Measurements from ENCODE around the gene SLIT1.

SLIT1 gene

DNA sequence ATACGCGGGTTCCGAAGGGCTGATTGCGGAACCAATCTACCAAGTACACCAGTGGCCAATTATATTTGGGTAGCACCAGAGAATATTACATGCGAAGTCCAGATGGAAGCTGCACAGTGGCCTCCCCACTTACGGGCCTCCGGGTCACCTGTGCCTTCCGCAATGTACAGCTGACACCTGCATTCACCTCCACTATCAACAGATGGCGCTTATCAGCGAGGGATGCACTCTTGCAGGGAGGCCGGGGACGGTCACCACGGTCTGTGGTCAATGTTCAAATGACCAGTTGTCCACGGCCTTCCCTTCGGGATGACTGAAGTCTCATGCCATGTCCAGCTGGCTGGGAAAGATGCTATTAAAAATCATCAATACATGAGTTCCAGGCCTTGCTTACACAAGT is 47.6 kb downstream of the SLIT1 start:
- DNase-seq, result no peak

DNA sequence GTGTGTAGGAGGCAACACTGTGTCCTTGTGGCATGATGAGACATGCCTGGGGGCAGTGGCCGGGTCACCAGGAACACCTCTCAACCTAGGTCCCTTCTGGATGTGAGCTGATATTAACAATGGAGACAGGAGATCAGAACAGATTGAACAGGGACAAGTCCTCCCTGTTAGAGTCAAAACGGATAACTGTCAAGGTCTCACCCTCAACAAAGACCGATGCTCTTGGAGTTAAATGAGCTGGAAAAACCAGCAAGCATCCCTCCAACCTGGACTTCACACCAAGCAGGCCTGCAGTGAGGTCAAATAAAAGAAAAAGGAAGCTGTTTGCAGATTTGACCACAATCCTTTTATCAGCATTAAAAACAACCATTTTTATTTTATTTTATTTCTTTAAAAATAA is 49.0 kb downstream of the SLIT1 start:
- DNase-seq, result no peak

DNA sequence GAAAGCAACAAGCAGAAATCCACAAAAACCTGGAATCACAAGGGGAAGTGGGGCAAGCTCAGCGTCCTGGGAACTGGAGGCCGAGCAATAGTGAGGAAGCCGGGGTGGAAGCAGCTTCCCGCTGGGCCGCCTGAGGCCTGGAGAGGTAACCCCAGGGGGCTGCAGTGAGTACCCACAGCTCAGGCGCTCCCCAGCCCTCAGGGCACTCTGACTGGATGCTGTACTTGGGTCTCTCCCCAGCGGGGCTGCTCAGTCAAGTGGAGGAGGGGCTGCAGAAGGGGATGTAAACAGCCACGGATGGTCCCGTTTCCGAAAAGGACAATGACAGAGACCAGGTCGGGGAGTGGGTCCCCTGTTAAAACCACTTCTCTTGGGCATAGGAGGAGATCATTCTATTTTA is 50.3 kb downstream of the SLIT1 start:
- no peak for DNase-seq

DNA sequence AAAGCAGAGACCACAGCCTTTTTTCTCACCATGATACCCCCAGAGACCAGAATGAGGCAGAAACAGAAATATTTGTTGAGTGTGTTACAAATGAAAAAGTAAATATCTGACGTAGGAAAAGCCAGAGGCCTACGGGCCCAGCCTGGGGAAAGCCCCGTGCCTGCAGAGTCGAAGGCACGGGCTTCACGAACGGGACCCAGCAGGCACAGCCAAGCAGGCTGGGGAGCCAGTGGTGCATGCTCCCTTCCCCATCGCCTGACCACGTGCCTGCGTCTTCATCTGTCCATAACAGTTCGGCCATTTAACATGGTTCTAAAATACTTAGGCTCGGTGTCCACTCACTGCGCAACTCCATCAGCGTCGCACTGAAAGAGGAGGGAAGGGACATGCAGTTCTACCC is 50.8 kb downstream of the SLIT1 start:
- no peak for DNase-seq

DNA sequence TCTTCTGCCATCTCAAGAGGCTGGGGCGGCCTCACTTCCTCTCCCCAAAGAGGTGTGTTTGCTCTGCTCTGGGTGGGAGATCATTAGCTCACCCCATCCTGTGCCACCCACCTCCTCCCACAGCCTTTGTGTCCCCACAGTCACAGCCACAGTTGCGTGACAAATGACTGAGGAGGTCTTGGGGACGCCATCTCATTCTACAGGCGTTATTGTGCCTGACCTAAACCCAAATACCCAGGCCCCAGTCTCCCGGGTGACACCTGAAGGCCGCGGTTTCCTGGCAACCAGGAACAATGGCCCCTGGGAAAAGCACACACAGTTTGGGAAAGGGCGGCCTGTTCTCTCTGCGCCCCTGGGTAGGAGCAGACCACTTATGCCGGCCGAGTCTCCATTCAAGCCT is 51.6 kb downstream of the SLIT1 start:
- DNase-seq, result no peak

DNA sequence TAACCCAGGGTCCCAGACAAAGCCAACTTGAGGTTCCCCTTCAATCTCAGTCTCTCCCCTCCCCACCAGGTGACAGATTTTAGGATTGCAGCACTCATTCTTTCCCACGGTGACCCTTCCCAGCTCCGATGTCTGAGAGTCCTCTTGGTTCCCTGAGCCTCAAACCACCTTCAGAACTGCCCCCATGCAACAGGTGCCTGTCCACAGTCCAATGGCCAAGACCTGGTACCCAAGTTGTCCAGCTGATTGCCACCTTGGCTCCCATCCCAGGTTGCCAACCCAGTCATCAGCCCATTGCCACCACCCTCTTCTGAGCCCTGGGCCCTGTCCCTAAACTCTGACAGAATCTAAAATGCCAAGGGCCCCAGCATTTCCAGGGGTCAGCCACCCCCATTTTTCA is 53.5 kb downstream of the SLIT1 start:
- DNase-seq, result no peak

DNA sequence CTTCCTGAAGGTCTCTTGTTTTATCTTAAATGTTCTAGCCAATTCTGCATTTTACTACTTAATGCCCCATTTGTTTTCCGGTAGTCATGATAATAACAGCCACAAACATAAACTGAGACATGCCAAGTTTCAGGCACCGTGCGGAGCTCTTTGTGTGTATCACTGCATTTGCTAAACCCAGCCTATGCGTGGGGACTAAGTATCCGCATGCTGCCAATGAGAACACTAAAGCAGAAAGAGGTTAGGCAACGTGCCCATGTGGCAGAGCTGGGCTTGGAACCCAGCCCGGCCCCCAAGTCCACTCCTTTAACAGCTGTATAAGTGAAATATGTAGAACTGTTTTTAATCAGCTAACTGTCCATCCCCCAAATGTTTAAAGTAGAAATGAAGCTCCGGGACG is 54.1 kb downstream of the SLIT1 start:
- no peak for DNase-seq

DNA sequence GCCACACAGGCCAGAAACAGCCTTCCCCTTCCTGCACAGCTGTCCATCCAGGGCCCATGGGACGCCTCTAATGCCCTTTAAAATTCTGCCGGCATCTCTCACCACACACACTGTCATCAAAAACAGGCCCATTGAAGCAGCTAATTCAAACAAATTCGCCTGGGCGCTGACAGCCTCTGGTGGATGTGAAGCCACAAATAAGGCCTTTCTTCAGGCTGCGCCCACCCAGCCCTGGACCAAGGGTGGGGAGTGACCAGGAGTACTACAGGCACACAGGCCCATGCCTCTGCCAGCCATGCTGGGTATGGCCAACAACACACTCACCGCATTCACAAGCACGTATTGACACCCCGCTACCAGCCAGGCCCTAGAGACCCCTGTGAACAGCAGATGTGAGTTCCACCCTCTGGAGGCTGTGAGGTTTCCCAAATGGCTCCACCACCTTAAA is 54.6 kb downstream of the SLIT1 start:
- no peak for DNase-seq

DNA sequence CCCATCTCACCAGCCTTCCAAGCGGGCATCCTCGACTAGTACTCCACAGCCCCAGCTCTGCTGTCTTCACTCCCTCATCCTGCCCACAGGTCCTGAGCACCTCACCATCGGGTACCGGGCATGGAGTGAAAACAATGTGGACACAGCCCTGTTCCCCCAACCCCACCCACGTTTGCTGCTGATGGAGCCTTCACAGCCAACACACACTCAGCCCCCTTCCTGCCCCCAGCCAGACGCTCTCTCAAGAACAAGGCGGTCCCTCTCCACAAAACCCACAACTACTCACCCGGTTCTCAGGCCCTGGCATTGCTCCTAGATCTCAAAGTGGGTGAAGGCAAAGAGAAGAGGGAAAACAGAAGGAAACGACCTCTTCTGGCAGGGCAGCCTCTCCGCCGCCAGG is 56.1 kb downstream of the SLIT1 start:
- DNase-seq, result no peak

DNA sequence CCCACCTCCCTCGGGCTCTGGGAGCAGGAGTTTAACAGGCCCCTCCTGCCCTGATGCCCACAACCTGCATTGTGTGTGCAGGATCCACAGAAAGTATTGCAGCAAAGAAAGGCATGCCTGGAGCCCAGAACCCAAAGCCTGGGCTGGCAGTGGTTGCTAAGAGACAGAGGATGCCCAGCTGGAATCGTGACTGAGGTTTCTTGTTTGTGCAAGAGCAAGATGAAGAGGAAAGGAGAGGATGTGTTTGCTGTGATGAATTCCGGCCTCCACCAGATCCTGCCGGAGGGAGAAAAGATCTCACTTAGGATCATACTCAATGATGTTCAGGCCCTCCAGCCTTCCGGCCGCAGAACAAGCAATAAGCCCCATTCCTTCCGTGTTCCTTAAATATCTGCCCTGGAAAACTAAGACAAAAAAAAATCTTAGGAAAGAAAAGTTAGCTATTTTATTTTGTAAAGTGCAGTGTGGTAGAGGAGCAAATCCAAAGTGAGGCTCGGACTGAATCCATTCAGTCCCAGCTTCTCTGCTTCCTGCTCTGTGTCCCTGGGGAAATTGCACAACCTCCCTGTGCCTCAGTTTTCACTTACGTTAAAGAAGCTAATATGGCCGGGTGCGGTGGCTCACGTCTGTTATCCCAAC is 57.1 kb downstream of the SLIT1 start:
- no peak for DNase-seq

DNA sequence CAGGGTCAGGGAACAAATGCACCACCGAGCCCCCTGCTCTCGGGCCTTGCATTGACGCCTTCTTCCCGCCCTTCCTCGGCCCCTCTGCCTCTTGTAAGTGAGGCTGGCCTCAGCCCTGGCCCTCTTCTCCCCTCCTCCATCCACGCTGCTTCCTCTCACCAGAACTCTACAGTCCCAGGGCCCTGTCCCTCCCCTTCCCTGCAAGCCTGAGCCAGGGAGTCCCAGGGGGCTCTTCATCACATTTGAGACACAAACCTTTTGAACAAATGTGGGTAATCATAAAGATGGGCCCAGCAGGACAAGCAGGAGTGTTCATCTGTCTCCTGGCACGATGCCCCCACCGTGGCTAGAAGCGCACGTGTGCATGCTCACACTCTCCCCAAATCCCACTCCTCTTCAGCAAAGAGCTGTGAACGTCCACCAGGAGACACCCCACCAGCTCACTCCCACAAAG is 57.7 kb downstream of the SLIT1 start:
- no peak for DNase-seq

DNA sequence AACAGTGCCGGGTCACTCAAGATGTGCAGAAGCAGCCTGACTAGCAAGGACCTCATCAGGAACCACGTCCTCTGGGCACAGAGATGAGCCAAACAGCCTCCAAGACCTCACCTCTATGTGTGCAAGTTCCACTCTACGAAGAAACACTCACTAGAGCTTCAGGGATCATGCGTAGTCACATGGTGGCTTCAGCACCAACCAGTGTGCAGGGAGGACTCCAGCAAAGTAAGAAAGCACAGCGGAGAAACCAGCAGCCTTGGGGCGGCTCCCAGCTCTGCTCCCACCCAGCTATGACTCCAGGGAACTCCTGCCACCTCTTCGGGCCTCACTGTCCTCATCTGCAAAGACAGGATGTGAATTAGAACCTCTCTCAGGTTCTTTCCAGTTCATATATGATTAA is 58.2 kb downstream of the SLIT1 start:
- no peak for DNase-seq

DNA sequence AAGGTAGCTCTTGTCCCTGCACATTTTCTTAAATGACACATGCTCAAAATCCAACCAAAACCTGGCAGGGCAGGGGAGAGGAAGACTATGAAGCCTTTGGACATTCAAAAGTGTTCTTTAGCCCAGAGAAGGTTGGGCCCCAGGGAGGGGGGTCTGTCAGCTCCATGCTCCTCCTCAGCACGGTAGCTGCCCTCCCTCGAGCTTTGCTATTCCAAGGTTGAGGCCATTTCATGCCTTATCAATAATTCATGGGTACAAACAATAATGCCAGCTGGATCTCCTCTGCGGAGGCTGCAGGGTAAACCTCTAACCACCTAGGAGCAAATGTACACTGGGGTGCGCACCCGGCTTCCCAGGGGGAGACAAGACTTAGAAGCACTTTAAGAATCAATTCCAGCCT is 61.5 kb downstream of the SLIT1 start:
- DNase-seq, result no peak

DNA sequence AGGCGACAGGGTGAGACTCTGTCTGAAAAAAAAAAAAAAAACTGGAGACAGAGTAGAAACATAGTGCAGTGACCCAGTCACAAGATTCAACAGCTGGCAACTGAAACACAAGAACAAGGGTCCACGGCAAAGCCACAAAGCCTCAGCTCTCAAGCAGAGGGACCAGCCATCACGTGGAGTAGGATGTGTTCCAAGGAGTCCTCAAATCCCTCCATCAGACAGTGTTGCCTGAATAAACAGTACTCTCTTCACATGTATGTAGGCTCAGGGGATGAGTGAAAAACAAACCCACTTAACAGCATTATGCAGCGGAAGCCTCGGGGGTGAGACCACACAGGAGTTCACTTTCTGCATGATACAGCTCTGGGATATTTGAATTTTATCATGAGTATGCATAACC is 62.0 kb downstream of the SLIT1 start:
- DNase-seq, result no peak

DNA sequence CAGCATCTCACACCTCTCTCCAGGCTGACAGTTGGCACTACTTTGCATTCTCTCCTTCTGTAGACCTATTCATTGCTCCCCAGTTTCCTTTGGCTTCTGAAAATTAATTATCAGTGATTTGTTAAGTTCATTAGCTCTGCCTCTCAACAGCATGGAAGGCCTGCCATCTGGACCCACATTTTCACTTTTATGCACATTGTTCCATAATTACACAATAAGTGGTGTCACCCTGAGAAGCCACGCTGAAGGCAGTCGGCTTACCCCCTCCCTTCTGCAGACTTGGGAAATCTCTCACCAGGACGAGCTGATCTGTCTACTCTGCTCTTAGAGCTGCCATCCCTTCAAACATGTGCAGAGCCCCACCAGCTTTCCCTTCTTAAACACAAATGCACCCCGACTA is 64.7 kb downstream of the SLIT1 start:
- DNase-seq, result no peak

DNA sequence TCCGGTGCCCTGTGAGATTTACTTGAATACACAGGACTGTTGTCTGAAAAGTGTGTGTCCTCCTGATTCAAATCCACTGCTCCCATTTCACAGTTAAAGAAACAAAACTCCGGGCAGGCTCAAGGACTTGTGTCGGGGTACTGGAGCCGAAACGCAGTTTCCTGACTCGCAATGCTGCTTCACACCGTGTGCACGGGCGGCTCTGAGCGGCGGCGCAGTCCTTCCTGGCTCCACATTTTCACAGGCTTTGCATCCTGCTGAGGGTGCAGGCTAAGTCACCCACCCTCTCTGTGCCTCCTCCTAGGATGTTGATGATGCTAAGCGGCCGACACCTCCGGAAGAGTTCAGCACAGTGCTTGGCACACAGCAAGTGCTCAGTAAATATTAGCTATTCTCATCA is 65.4 kb downstream of the SLIT1 start:
- DNase-seq, result no peak

DNA sequence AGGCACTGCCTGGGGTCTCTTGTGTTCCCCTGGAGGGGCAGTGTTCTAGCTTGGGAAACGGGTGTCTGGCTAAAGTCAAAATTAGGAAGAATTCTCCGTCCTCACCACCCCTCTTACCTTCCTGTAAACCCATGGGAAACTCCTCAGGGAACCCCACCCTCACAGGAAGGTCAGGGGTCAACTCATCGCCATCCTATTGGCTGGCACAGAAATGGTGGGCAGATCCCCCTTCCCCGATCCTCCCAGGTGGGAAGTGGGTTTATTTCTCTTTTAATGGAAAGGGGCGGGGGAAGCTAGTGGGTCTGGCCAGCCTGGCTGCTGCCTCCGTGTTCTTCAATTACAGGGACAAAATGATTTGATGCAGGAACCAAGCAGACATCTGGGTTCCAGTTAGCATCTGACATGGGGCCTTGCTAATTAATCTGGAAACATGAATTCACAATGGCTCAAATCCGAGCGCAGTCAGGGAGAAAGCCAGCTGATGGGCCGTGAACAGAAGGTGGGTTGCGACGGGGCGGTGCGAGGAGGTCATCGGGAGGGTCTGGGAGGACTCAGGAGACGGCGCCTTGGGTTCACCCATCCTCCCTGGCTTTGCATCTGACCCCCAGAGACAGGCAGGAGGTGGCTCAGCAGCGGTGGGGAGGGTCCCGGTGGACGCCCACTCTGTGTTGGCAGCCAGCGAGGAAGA is 66.6 kb downstream of the SLIT1 start:
- DNase-seq, result no peak

DNA sequence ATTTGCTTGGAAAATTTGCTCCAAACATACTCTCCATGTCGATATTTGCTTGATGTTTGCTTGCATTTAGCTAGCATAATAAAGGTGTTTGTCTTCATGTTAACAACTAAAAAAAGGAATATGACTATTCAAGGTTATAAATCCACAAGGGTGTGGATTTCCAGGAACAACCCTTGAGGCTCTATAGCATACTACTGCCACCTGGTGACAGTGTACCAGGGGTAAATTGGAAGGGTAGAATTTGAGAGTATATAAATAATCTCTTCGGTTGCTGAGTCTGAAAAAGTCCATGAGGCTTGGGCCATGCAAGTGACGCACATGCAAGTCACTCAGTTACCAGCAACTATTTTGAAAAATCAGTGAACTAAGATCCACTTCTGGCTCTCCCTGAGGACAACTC is 68.4 kb downstream of the SLIT1 start:
- DNase-seq, result no peak

DNA sequence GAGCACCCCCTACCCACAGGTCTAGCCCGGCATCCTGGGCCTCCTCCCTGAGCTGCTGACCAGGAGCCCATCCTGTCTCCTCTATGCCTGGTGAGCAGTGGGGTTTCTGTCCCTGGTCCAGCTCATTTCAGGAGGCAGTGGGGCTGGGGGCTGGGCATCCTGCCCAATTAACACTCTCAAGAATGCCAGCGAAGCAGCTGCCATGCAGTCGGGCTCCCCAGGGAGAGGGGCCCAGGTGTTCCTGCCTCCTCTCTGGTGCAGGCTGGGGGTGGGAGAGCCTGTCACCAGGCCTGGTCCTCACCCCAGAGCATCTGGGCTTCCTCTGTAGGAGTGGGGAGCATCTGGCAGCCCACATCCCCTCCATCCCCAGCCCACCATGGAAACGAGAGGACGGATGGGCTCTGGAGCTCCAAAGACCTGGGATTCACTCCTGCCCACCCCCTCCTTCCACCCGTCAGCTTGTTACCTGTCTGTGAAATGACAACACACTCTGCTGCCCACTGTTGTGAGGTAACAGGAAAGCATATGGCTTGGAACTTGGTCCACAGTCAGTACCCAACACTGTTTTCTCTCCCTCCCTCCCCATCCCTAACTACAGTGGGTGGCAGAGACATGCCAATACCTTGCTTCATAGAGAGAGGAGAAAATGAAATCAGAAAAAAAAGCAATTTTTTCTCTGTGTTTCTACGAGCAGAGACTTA is 69.1 kb downstream of the SLIT1 start:
- DNase-seq, result no peak

DNA sequence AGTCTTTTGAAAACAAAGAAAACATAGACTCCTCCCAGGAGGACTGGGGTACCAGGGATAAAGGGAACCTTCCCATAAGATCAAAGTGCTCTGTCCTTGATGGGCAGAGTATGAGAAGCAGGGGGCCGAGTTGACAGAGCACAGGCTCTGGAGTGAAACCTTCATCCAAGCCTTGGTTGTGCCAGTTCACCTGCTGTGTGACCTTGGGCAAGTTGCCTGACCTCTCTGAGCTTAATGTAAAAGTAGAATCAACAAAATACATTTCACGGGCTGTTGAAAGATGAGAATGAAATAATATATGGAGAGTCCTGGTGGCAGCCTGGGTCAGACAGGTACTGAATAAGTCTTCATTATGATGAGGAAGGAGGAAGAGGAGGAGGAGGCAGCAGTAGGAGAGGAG is 69.9 kb downstream of the SLIT1 start:
- no peak for DNase-seq

DNA sequence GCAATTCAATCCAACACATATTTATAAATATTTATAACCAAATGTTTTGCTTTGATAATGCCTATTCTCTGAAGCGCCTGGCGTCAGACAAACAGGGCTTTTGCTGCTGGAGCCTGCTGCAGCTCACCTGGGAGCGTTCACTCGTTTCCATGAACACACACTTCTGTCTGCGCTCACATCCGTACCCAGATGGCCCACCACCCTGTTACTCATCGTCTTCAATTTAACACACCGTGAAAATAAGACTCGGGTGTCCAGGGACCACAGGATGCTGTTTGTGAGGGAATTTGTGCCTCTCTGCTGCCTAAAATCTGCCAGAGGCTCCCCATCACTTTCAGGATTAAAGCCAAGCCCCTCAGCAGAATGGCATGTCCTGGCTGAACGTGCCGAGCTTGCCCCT is 74.1 kb downstream of the SLIT1 start:
- DNase-seq, result no peak

DNA sequence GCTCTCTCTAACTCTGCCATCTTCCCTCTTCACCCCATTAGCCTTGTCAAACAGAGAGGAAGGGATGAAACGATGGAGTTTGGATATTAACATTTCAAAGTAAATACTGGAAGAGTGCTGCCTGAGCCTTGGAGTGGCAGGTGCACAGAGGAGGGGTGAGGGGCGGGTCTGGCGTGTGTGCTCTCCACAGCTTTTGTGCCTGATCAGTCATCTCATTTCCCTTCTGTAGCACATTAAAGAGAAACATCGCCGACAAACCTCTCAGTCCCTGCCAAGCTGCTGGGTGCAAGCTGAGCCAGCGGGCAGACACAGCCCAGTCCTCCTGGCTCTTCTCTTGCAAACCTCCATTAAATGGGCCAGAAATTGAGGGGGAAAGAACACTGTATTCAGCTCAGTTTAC is 76.2 kb downstream of the SLIT1 start:
- DNase-seq, result peak; percentile 35

DNA sequence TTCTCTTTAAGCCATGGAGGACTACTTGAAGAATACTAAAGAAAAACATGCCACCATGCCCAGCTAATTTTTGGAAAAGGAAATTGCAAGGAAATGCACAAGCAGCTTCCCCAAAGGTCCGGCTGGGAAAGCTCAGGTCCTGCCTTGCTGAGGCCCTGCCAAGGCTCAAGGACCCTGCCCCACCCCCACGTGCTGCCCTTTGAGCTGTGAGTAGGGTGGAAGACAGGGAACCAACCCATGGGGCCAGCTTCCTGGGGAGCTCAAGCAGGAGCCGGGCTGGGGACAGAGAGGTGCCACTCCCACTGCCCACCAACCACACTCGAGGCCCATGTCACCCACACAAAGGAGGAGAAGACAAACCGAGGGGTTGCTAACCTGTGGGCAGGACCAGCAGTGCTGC is 78.2 kb downstream of the SLIT1 start:
- no peak for DNase-seq

DNA sequence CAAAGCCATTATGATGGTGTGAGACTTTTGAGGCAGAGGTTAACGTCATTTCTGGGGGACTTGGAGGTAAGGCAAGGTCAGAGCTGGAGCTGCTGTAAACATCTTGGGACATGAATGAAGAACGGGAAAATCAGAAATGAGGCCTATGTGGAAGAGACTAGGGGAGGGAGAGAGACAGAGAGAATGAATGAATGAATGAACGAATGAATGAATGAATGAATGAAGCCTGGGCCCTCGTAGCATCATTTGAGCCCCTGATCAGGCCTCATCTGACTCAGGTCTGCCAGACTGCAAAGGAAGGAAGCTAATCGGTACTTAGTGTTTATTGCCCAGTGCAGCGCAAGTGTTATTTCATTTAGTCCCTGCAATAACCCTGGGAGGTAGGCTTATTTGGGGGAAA is 79.6 kb downstream of the SLIT1 start:
- DNase-seq, result no peak

DNA sequence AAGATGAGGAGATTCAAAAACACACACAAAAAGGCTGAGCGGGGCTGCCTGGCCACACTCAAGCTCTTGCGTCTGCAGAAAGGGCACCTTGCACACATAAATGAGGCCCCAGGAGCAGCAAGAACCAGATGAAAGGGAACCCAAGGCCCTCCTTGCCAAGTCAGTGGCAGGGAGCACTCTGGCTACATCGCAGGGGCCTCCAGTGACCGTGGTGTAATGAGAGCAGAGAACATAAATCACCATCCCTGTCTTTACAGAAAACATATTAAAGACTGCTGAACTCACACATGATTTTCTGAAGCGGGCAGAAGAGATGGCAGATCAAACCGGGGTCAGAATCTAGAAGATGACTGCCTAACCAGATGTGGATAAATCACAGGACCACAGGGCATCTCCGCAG is 80.5 kb downstream of the SLIT1 start:
- no peak for DNase-seq

Measured in NCI-H748 treated with DMSO at 0.1 percent for 48 hours (cell line).